Gastroesophageal sphincter (tissue), 4 donors: ENCODE measurements around the gene EXD3. TPM values are rescaled to one million over a fixed set of nuclear protein-coding genes. Genes with fewer than 3 reads are reported as not detected.

ENCODE experiments used
- ATAC-seq: fragments of 150-250 bp; one replicate; pipeline ENCODE4 v1.9.1; 2016; ENCODE audit warnings: mild to moderate bottlenecking, moderate library complexity
- H3K27ac ChIP-seq, 4 donors: fragments of 200-600 bp; sonication (generic) in 3 of 4; 1 replicate in 3 of 4; 2 replicates in 1 of 4; pipeline ENCODE4 v1.5.1; 2016 to 2019
- H3K27me3 ChIP-seq: fragments of 200-600 bp; sonication (generic); one replicate; pipeline ENCODE4 v1.5.1; 2019
- H3K36me3 ChIP-seq, 2 donors: fragments of 200-600 bp; sonication (generic); one replicate each; pipeline ENCODE4 v1.5.1; 2019; ENCODE audit warnings: control low read depth in 1 of 2
- H3K4me1 ChIP-seq, 3 donors: fragments of 200-600 bp; sonication (generic); 1 replicate in 2 of 3; 2 replicates in 1 of 3; pipeline ENCODE4 v1.5.1; 2016 to 2019; ENCODE audit warnings: control low read depth in 2 of 3
- H3K4me3 ChIP-seq, 2 donors: fragments of 200-600 bp; sonication (generic); one replicate each; pipeline ENCODE4 v1.5.1; 2019; ENCODE audit warnings: mild to moderate bottlenecking in 1 of 2, moderate library complexity in 1 of 2
- H3K9me3 ChIP-seq, 3 donors: fragments of 200-600 bp; sonication (generic); one replicate each; pipeline ENCODE4 v1.5.1; 2017 to 2019; ENCODE audit warnings: control low read depth in 2 of 3
- EP300 ChIP-seq: sonication (generic); formaldehyde crosslinking; IDR thresholded peaks from one replicate; pipeline ENCODE4 v1.6.1; 2017; ENCODE audit warnings: antibody characterized with exemption, mild to moderate bottlenecking
- POLR2A ChIP-seq, 2 donors: fragments of 450-650 bp; IDR thresholded peaks; one replicate each; pipeline ENCODE4 v1.6.1; 2017; ENCODE audit warnings: antibody characterized with exemption in 2 of 2, mild to moderate bottlenecking in 2 of 2, moderate library complexity in 1 of 2
- POLR2AphosphoS5 ChIP-seq: sonication (generic); formaldehyde crosslinking; IDR thresholded peaks from one replicate; pipeline ENCODE4 v1.6.1; 2017; ENCODE audit warnings: antibody characterized with exemption
- WGBS, 2 donors: methylation state at CpG; one replicate each; pipeline ENCODE4 v1.1.5; 2018; ENCODE audit warnings: low coverage in 1 of 2; 5-methylcytosine and 5-hydroxymethylcytosine counted together
- total RNA-seq, 4 donors: library from RNA; depleted of rRNA; stranded (reverse); fragments of >200 nt; gene quantifications; one replicate each; pipeline ENCODE4 v1.1.0, GENCODE V29; 2016
- TF ChIP-seq, protein P1 (sequence below), 4 experiments: fragments of 200-600 bp in 2 of 4; fragments of 450-650 bp in 2 of 4; sonication (generic) in 1 of 4; IDR thresholded peaks; one replicate each; pipeline ENCODE4 v1.5.1; 2017 to 2019; ENCODE audit warnings: antibody characterized with exemption in 4 of 4, mild to moderate bottlenecking in 2 of 4, moderate library complexity in 2 of 4

The EXD3 gene
- total RNA-seq, 4 donors from 2014 or later, result 3.7 to 29.7 (median 10.9) TPM

DNA sequence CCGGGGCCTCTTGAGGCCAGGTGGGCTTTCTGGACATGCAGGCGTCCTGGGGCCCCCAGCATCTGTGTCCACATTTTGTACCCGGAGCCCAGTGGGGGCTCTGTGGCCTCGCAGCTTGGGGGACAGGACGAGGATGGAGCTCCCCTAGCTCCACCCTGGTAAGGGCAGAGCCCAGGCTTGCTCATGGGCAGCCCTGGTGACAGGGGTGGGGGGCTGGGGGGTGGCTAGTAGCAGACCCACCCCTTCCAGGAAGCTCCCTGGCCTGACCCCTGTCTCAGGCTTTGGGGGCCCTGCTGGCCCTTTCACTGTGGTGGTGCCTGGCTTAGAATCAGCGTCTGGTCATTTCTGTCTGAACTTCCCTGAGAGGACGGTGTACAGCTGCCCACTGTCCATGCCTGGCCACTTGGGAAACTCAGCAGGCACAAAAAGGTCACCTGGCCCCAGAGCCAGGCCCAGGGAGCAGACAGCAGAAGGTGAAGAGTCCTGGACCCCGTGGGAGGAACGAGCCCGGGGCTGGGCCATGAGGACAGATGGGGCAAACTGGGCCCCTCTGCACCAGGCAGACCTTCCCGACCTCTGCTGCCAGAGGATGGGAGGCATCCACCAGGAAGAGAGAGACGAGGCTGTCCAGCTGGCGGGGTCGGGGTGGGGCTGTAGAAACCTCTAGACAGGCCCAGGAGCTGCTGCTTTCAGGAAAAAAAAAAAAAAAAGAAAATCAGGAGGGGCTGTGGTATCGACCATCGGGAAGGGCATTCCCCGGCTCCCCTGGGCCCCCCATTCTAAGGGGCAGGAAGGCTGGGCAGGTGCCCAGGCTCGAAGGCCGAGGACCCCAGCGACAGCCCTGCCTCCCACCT, 52.8 kb downstream of the EXD3 start:
- H3K27ac ChIP-seq, result no peak overlapping the region
- H3K4me1 ChIP-seq, result peaks cover 0 to 20% (median 5%) of the 10 kb centered on the region in 3 donors
- H3K4me3 ChIP-seq, result no peak overlapping the region
- TF ChIP-seq EP300 (no peak), POLR2AphosphoS5 (no peak), POLR2A (IDR thresholded peaks at IDR 0.05) (no peak)
- TF ChIP-seq, protein P1, sequence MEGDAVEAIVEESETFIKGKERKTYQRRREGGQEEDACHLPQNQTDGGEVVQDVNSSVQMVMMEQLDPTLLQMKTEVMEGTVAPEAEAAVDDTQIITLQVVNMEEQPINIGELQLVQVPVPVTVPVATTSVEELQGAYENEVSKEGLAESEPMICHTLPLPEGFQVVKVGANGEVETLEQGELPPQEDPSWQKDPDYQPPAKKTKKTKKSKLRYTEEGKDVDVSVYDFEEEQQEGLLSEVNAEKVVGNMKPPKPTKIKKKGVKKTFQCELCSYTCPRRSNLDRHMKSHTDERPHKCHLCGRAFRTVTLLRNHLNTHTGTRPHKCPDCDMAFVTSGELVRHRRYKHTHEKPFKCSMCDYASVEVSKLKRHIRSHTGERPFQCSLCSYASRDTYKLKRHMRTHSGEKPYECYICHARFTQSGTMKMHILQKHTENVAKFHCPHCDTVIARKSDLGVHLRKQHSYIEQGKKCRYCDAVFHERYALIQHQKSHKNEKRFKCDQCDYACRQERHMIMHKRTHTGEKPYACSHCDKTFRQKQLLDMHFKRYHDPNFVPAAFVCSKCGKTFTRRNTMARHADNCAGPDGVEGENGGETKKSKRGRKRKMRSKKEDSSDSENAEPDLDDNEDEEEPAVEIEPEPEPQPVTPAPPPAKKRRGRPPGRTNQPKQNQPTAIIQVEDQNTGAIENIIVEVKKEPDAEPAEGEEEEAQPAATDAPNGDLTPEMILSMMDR (IDR thresholded peaks at IDR 0.05), result no peak
- peaks cover 0 to 72% of the 10 kb centered on the region in 2 donors for H3K36me3 ChIP-seq
- H3K27me3 ChIP-seq, result no peaks in the 10 kb centered on the region
- ATAC-seq, result no peak
- WGBS, 2 donors, result 62% methylated on average over 6 of the region's 20 CpGs; no CpG with 5 or more reads in 1 of the 2 donors
- no peaks in the 10 kb centered on the region for H3K9me3 ChIP-seq

DNA sequence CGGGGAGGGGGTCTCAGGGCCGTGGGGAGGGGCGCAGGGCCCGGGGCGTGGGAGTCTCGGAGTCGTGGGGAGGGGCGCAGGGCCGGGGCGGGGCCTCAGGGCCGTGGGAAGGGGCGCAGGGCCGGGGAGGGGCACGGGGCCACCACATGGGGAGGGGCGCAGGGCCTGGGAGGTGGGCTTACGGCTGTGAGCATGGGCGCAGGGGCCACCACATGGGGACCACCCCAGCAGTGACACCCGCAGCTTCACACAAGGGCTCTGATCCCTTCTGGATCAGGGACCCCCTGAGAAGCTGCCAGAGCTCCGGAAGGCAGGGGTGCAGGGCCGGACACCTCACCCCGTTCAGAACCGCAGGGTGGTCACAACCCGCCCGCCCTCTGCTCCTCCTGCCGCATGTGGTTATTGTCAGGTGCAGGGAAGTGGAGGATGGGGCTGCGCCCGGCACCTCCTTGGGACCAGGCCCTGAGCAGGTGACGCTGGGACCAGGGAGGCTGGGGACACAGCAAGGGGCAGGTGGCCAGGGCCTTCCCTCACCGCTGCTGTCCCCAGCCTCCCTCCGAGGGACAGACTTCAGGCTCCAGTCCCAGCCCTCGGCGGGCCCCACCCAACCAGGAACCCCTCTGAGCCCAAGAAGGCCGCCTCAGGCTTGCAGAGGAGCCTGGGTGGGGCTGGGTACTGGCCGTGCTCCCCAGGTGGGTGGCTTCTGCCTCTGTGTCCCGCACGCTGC, 53.7 kb downstream of the EXD3 start:
- H3K27ac ChIP-seq, result peak overlapping the region in 1 of 4 donors; percentile 15
- H3K9me3 ChIP-seq, result peaks cover 0 to under 1% (median 0%) of the 10 kb centered on the region in 3 donors
- H3K27me3 ChIP-seq, result no peaks in the 10 kb centered on the region
- no peak for ATAC-seq
- no peak for TF ChIP-seq POLR2AphosphoS5
- TF ChIP-seq, protein P1 (IDR thresholded peaks at IDR 0.05), result no peak
- TF ChIP-seq EP300, result no peak
- TF ChIP-seq POLR2A (IDR thresholded peaks at IDR 0.05), result no peak
- H3K4me1 ChIP-seq, result peaks cover 0 to 20% (median 5%) of the 10 kb centered on the region in 3 donors
- WGBS, 2 donors, result no CpG with 5 or more reads among the region's 36 CpGs
- no peak overlapping the region for H3K4me3 ChIP-seq
- H3K36me3 ChIP-seq, result peaks cover 0 to 71% of the 10 kb centered on the region in 2 donors

GRCh38 chr9:137368431-137369035, 54.4 kb downstream of the EXD3 start:
- Histone ChIP-seq H3K4me1 (peaks cover 0 to 20% (median 5%) of the 10 kb centered on the region in 3 donors), H3K27ac (peak overlapping the region in 3 of 4 donors; percentile 15 to 55 (median 47)), H3K4me3 (no peak overlapping the region), H3K36me3 (peaks cover 0 to 66% of the 10 kb centered on the region in 2 donors), H3K27me3 (no peaks in the 10 kb centered on the region), H3K9me3 (peaks cover 0 to 5% (median 0%) of the 10 kb centered on the region in 3 donors)
- no peak for TF ChIP-seq POLR2AphosphoS5
- TF ChIP-seq POLR2A (IDR thresholded peaks at IDR 0.05), result no peak
- TF ChIP-seq EP300, result no peak
- TF ChIP-seq, protein P1 (IDR thresholded peaks at IDR 0.05), result no peak
- no CpG with 5 or more reads among the region's 51 CpGs for WGBS, 2 donors
- ATAC-seq, result peak; percentile 50

DNA sequence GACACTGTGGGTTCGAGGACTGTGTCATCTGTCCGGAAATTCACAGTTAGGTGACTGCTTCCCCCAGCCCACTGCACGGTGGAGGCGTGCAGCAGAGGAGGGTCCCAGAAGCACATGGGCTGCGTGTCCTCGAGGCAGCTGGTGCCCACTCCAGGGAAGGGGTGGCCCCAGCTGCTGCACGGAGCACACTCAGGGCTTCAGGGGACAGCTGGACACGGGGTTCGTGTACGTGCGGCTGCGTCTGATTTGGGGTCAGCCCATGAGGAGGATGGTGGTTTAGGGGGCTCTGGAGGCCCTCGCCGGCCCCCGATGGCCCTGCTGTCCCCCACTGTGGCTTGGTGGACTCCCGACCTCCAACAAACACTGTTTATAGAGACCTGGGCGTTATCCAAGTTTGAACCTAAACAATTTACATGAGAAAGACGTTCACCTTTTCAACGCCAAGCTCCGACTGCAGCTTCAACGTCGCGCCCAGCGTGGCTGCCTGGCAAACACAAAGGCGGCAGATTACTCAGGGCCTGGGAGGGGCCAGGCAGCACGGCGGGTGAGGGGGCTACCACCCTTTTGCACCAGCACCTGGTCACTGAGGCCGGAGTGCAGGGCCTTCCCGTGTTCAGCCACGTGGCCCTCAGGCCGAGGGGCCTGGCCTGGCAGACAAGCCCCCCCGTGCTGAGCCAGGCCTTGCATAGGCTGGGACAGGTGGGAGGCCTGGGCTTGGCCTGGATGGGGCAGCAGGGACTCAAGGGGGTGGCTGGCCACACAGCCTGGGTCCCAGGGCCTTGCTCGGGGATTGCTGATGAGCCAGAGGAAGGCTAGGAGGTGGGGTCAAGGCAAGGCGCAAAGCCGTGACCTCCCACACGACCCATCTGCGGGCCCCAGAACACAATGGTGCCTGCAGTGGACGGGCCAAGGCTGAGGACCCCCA, 55.2 kb downstream of the EXD3 start:
- no peaks in the 10 kb centered on the region for H3K27me3 ChIP-seq
- 82 to 90% methylated on average over 2 to 13 of the region's 38 CpGs for WGBS, 2 donors
- H3K4me1 ChIP-seq, result peaks cover 0 to 20% (median 5%) of the 10 kb centered on the region in 3 donors
- TF ChIP-seq, protein P1 (IDR thresholded peaks at IDR 0.05), result no peak
- no peak for TF ChIP-seq POLR2AphosphoS5
- TF ChIP-seq POLR2A (IDR thresholded peaks at IDR 0.05), result no peak
- TF ChIP-seq EP300, result no peak
- H3K27ac ChIP-seq, result peak overlapping the region in 3 of 4 donors; percentile 15 to 55 (median 47)
- no peak overlapping the region for H3K4me3 ChIP-seq
- peaks cover 0 to 58% of the 10 kb centered on the region in 2 donors for H3K36me3 ChIP-seq
- no peak for ATAC-seq
- peaks cover 0 to 10% (median 0%) of the 10 kb centered on the region in 3 donors for H3K9me3 ChIP-seq
